ENCODE results near the gene RERE.

GRCh38 chr1:8321612-8322011 lies 495.8 kb downstream of the RERE start:
- TF ChIP-seq ZNF384 (IDR thresholded peaks at IDR 0.05) (no peak), TARDBP (IDR thresholded peaks at IDR 0.05) (no peak), FOXK2 (IDR thresholded peaks at IDR 0.05) (no peak)
